GM23338 (cell line): ENCODE results near the gene GNL3.

Experiments used
- EZH2 ChIP-seq: fragments of 200-600 bp; sonication (generic); IDR thresholded peaks from one replicate; pipeline ENCODE4 v1.8.0; 2017; ENCODE audit warnings: antibody characterized with exemption, mild to moderate bottlenecking, low read depth; ENCODE audit not compliant: unreplicated experiment
- EZH2phosphoT487 ChIP-seq: fragments of 200-600 bp; sonication (generic); IDR thresholded peaks from one replicate; pipeline ENCODE4 v1.8.1; 2018; ENCODE audit warnings: antibody characterized with exemption; ENCODE audit not compliant: unreplicated experiment
- POLR2AphosphoS5 ChIP-seq: IDR thresholded peaks from 2 replicates; pipeline ENCODE4 v1.6.1; 2016; ENCODE audit warnings: antibody characterized with exemption, low read depth
- STAT1 ChIP-seq: IDR thresholded peaks from one replicate; pipeline ENCODE4 v1.6.1; 2016; ENCODE audit warnings: antibody characterized with exemption; ENCODE audit not compliant: unreplicated experiment
- ZNF114 ChIP-seq: fragments of 250-450 bp; sonication (Bioruptor Pico); IDR thresholded peaks from 2 replicates; pipeline ENCODE4 v1.5.0; 2020; ENCODE audit warnings: mild to moderate bottlenecking, moderate library complexity
- TF ChIP-seq, protein P1 (sequence below), 2 experiments: fragments of 200-600 bp in 1 of 2; sonication (generic) in 1 of 2; conservative IDR thresholded peaks; 2 replicates each; pipeline versions ENCODE4 v1.5.1 to v1.6.1; 2016 to 2017; ENCODE audit warnings: antibody characterized with exemption in 2 of 2, low read depth in 2 of 2, mild to moderate bottlenecking in 2 of 2, moderate library complexity in 1 of 2
- TF ChIP-seq, protein P2 (sequence below): IDR thresholded peaks from one replicate; pipeline ENCODE4 v1.6.1; 2018; ENCODE audit warnings: antibody characterized with exemption; ENCODE audit not compliant: unreplicated experiment

DNA sequence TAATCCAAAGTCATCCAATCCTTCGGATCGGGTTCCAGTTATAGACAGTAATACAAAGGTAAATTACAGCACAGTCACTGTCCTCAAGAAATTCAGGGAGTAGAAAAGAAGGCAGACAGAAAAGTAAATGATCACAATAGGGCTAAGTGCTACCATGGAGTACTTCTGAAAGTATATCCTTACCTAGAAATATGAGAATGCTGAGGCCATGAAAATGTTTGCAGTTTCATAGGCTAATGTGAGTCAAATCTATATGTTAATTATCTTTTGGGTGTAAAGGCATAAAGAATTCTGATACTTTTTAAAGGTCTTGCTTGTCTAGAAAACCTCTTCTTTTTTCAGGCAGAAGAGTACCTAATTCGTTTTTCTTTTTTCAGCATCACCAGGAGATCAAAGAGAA is 29.9 kb upstream of the GNL3 start:
- TF ChIP-seq POLR2AphosphoS5 (no peak), EZH2 (no peak), STAT1 (no peak), ZNF114 (CRISPR knock-in tag) (no peak), EZH2phosphoT487 (no peak)
- TF ChIP-seq, protein P1, sequence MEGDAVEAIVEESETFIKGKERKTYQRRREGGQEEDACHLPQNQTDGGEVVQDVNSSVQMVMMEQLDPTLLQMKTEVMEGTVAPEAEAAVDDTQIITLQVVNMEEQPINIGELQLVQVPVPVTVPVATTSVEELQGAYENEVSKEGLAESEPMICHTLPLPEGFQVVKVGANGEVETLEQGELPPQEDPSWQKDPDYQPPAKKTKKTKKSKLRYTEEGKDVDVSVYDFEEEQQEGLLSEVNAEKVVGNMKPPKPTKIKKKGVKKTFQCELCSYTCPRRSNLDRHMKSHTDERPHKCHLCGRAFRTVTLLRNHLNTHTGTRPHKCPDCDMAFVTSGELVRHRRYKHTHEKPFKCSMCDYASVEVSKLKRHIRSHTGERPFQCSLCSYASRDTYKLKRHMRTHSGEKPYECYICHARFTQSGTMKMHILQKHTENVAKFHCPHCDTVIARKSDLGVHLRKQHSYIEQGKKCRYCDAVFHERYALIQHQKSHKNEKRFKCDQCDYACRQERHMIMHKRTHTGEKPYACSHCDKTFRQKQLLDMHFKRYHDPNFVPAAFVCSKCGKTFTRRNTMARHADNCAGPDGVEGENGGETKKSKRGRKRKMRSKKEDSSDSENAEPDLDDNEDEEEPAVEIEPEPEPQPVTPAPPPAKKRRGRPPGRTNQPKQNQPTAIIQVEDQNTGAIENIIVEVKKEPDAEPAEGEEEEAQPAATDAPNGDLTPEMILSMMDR (conservative IDR thresholded peaks at IDR 0.05; ENCODE audit: low read depth in 2 of 2), result no peak
- TF ChIP-seq, protein P2, sequence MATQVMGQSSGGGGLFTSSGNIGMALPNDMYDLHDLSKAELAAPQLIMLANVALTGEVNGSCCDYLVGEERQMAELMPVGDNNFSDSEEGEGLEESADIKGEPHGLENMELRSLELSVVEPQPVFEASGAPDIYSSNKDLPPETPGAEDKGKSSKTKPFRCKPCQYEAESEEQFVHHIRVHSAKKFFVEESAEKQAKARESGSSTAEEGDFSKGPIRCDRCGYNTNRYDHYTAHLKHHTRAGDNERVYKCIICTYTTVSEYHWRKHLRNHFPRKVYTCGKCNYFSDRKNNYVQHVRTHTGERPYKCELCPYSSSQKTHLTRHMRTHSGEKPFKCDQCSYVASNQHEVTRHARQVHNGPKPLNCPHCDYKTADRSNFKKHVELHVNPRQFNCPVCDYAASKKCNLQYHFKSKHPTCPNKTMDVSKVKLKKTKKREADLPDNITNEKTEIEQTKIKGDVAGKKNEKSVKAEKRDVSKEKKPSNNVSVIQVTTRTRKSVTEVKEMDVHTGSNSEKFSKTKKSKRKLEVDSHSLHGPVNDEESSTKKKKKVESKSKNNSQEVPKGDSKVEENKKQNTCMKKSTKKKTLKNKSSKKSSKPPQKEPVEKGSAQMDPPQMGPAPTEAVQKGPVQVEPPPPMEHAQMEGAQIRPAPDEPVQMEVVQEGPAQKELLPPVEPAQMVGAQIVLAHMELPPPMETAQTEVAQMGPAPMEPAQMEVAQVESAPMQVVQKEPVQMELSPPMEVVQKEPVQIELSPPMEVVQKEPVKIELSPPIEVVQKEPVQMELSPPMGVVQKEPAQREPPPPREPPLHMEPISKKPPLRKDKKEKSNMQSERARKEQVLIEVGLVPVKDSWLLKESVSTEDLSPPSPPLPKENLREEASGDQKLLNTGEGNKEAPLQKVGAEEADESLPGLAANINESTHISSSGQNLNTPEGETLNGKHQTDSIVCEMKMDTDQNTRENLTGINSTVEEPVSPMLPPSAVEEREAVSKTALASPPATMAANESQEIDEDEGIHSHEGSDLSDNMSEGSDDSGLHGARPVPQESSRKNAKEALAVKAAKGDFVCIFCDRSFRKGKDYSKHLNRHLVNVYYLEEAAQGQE, result no peak
